DOHH2 (cell line): ENCODE measurements around the gene LNX1.

Source experiments
- EZH2phosphoT487 ChIP-seq: fragments of 200-600 bp; sonication (generic); IDR thresholded peaks from 2 replicates; pipeline ENCODE4 v1.6.1; 2017; ENCODE audit warnings: borderline replicate concordance, mild to moderate bottlenecking, antibody characterized with exemption, low read length, moderate library complexity, mixed read lengths
- TF ChIP-seq, protein P1 (sequence below): fragments of 200-600 bp; sonication (generic); IDR thresholded peaks from one replicate; pipeline ENCODE4 v1.5.1; 2014; ENCODE audit warnings: antibody characterized with exemption, mild to moderate bottlenecking, low read depth, low read length; ENCODE audit not compliant: poor library complexity, severe bottlenecking

DNA sequence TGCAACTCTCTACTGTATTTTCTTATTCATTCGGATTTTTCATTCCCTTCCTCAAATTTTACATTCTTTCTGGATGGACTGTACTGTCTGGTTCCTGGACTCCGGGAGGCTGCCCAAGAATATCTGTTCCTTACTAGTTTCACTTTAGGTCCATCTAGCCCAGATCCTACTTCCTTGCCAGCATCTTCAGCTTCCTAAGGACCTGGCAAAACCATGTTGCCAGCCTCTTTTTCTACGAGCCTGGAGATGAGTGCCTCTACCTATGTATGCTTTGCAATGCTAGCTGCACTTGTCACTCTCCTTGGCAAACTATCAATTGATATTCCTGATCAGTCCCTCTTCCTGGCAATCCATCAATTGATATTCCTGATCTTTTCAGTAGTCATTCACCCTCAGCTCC is 5.6 kb upstream of the LNX1 start:
- TF ChIP-seq, protein P1, sequence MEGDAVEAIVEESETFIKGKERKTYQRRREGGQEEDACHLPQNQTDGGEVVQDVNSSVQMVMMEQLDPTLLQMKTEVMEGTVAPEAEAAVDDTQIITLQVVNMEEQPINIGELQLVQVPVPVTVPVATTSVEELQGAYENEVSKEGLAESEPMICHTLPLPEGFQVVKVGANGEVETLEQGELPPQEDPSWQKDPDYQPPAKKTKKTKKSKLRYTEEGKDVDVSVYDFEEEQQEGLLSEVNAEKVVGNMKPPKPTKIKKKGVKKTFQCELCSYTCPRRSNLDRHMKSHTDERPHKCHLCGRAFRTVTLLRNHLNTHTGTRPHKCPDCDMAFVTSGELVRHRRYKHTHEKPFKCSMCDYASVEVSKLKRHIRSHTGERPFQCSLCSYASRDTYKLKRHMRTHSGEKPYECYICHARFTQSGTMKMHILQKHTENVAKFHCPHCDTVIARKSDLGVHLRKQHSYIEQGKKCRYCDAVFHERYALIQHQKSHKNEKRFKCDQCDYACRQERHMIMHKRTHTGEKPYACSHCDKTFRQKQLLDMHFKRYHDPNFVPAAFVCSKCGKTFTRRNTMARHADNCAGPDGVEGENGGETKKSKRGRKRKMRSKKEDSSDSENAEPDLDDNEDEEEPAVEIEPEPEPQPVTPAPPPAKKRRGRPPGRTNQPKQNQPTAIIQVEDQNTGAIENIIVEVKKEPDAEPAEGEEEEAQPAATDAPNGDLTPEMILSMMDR: no peak
- no peak for TF ChIP-seq EZH2phosphoT487
